OCI-LY3 (cell line): ENCODE data around the gene GDPD4.

ENCODE experiments used
- CTCF ChIP-seq: fragments of 200-600, 300-600 bp; sonication (generic); IDR thresholded peaks from 2 replicates; pipeline ENCODE4 v1.5.1; 2014; ENCODE audit warnings: antibody characterized with exemption, low read length, low read depth
- EZH2phosphoT487 ChIP-seq: fragments of 200-600 bp; shearing (Covaris generic); IDR thresholded peaks from 2 replicates; pipeline ENCODE4 v1.6.1; 2018; ENCODE audit warnings: antibody characterized with exemption, mixed run types, low read depth

GRCh38 chr11:77223797-77224196 lies 77.7 kb downstream of the GDPD4 start:
- no peak for TF ChIP-seq CTCF
- TF ChIP-seq EZH2phosphoT487 = no peak
